IgD-negative memory B cell (primary cell): Measurements from ENCODE around the gene GSDME. TPM values are rescaled to one million over a fixed set of nuclear protein-coding genes. Genes with fewer than 3 reads are reported as not detected.

Experiments used
- H3K27ac Mint-ChIP-seq, 3 donors: one replicate each; pipeline ENCODE4 v1.8.0; 2020 to 2022; ENCODE audit warnings: mild to moderate bottlenecking in 3 of 3, mixed read lengths in 3 of 3, moderate library complexity in 1 of 3
- H3K27me3 Mint-ChIP-seq: one replicate; pipeline ENCODE4 v1.8.0; 2021; ENCODE audit warnings: mixed read lengths
- H3K36me3 Mint-ChIP-seq: one replicate; pipeline ENCODE4 v1.8.0; 2020; ENCODE audit warnings: mild to moderate bottlenecking, mixed read lengths
- H3K4me1 Mint-ChIP-seq, 3 donors: one replicate each; pipeline ENCODE4 v1.8.0; 2020 to 2022; ENCODE audit warnings: mixed read lengths in 3 of 3, mild to moderate bottlenecking in 1 of 3
- H3K4me3 Mint-ChIP-seq, 4 donors: one replicate each; pipeline ENCODE4 v1.8.0; 2020 to 2022; ENCODE audit warnings: mild to moderate bottlenecking in 4 of 4, mixed read lengths in 4 of 4, moderate library complexity in 3 of 4
- H3K9me3 Mint-ChIP-seq, 3 donors: one replicate each; pipeline ENCODE4 v1.8.0; 2020 to 2021; ENCODE audit warnings: mixed read lengths in 3 of 3, mild to moderate bottlenecking in 1 of 3
- polyA plus RNA-seq: library from polyadenylated mRNA; unstranded; fragments of 300-500 nt; fragmentation: Illumina TruSeq; gene quantifications from one replicate; pipeline ENCODE4 v1.2.3, GENCODE V29; 2021

GSDME gene
- polyA plus RNA-seq, 1 donor from 2014 or later, result 4.6 TPM

- no peaks in the 10 kb centered on the region for H3K9me3 Mint-ChIP-seq
- peaks cover 3% of the 10 kb centered on the region for H3K27me3 Mint-ChIP-seq
- H3K36me3 Mint-ChIP-seq, result peaks cover 4% of the 10 kb centered on the region
- H3K4me3 Mint-ChIP-seq, result peak overlapping the region in 1 of 4 donors; percentile 2
- peak overlapping the region in 2 of 3 donors; percentile 5 to 6 for H3K27ac Mint-ChIP-seq
- H3K4me1 Mint-ChIP-seq, result peaks cover 6 to 19% (median 11%) of the 10 kb centered on the region in 3 donors
Observed at GRCh38 chr7:24727154-24728120, 29.8 kb downstream of the GSDME start.

- peaks cover 17 to 36% (median 24%) of the 10 kb centered on the region in 3 donors for H3K4me1 Mint-ChIP-seq
- H3K27me3 Mint-ChIP-seq, result peaks cover 6% of the 10 kb centered on the region
Observed at GRCh38 chr7:24725554-24726241, 31.6 kb downstream of the GSDME start.

GRCh38 chr7:24724451-24725190, 32.6 kb downstream of the GSDME start:
- peaks cover 25 to 43% (median 30%) of the 10 kb centered on the region in 3 donors for H3K4me1 Mint-ChIP-seq
- peak overlapping the region in 1 of 3 donors; percentile 0 for H3K27ac Mint-ChIP-seq
- no peaks in the 10 kb centered on the region for H3K9me3 Mint-ChIP-seq
- peaks cover 2% of the 10 kb centered on the region for H3K36me3 Mint-ChIP-seq
- H3K4me3 Mint-ChIP-seq, result no peak overlapping the region
- H3K27me3 Mint-ChIP-seq, result peaks cover 7% of the 10 kb centered on the region

More at GRCh38 chr7:24725554-24726241, 31.6 kb downstream of the GSDME start:
- Mint-ChIP-seq H3K36me3 (peaks cover 2% of the 10 kb centered on the region), H3K27ac (no peak overlapping the region), H3K4me3 (peak overlapping the region in 1 of 4 donors; percentile 23), H3K9me3 (no peaks in the 10 kb centered on the region)

GRCh38 chr7:24723178-24723530, 34.1 kb downstream of the GSDME start:
- H3K27ac Mint-ChIP-seq, result no peak overlapping the region
- no peaks in the 10 kb centered on the region for H3K9me3 Mint-ChIP-seq
- H3K27me3 Mint-ChIP-seq, result peaks cover 4% of the 10 kb centered on the region
- peaks cover 34 to 58% (median 38%) of the 10 kb centered on the region in 3 donors for H3K4me1 Mint-ChIP-seq
- H3K4me3 Mint-ChIP-seq, result no peak overlapping the region
- peaks cover 2% of the 10 kb centered on the region for H3K36me3 Mint-ChIP-seq

GRCh38 chr7:24722386-24723177, 34.7 kb downstream of the GSDME start:
- H3K9me3 Mint-ChIP-seq, result no peaks in the 10 kb centered on the region
- peaks cover 4% of the 10 kb centered on the region for H3K27me3 Mint-ChIP-seq
- no peak overlapping the region for H3K4me3 Mint-ChIP-seq
- peak overlapping the region in 1 of 3 donors; percentile 24 for H3K27ac Mint-ChIP-seq
- peaks cover 38 to 63% (median 39%) of the 10 kb centered on the region in 3 donors for H3K4me1 Mint-ChIP-seq
- peaks cover 2% of the 10 kb centered on the region for H3K36me3 Mint-ChIP-seq

GRCh38 chr7:24721481-24722001, 35.7 kb downstream of the GSDME start:
- Mint-ChIP-seq H3K9me3 (no peaks in the 10 kb centered on the region), H3K27me3 (peaks cover 4% of the 10 kb centered on the region), H3K4me1 (peaks cover 31 to 61% (median 39%) of the 10 kb centered on the region in 3 donors), H3K27ac (peak overlapping the region in 2 of 3 donors; percentile 4 to 24), H3K36me3 (no peaks in the 10 kb centered on the region), H3K4me3 (peak overlapping the region in 3 of 4 donors; percentile 14 to 39 (median 18))

- peaks cover 9% of the 10 kb centered on the region for H3K27me3 Mint-ChIP-seq
- peaks cover 39 to 71% (median 46%) of the 10 kb centered on the region in 3 donors for H3K4me1 Mint-ChIP-seq
- no peaks in the 10 kb centered on the region for H3K9me3 Mint-ChIP-seq
- no peaks in the 10 kb centered on the region for H3K36me3 Mint-ChIP-seq
- H3K4me3 Mint-ChIP-seq, result peak overlapping the region in 2 of 4 donors; percentile 52 to 75
- peak overlapping the region; percentile 88 to 95 (median 91) for H3K27ac Mint-ChIP-seq
Observed at GRCh38 chr7:24720283-24720682, 37.0 kb downstream of the GSDME start.

GRCh38 chr7:24718977-24719491, 38.2 kb downstream of the GSDME start:
- peak overlapping the region; percentile 27 to 82 (median 72) for H3K4me3 Mint-ChIP-seq
- H3K27me3 Mint-ChIP-seq, result peaks cover 12% of the 10 kb centered on the region
- peak overlapping the region; percentile 88 to 95 (median 91) for H3K27ac Mint-ChIP-seq
- peaks cover 2% of the 10 kb centered on the region for H3K36me3 Mint-ChIP-seq
- no peaks in the 10 kb centered on the region for H3K9me3 Mint-ChIP-seq
- H3K4me1 Mint-ChIP-seq, result peaks cover 35 to 69% (median 50%) of the 10 kb centered on the region in 3 donors

- H3K27me3 Mint-ChIP-seq, result peaks cover 12% of the 10 kb centered on the region
- H3K36me3 Mint-ChIP-seq, result peaks cover 2% of the 10 kb centered on the region
- peaks cover 35 to 70% (median 50%) of the 10 kb centered on the region in 3 donors for H3K4me1 Mint-ChIP-seq
- peak overlapping the region; percentile 88 to 95 (median 91) for H3K27ac Mint-ChIP-seq
- peak overlapping the region; percentile 27 to 82 (median 74) for H3K4me3 Mint-ChIP-seq
- H3K9me3 Mint-ChIP-seq, result no peaks in the 10 kb centered on the region
Observed at GRCh38 chr7:24718431-24718831, 38.8 kb downstream of the GSDME start.

GRCh38 chr7:24717694-24718320, 39.5 kb downstream of the GSDME start:
- Mint-ChIP-seq H3K27ac (peak overlapping the region in 1 of 3 donors; percentile 88), H3K4me3 (peak overlapping the region in 3 of 4 donors; percentile 50 to 82 (median 79)), H3K4me1 (peaks cover 35 to 71% (median 48%) of the 10 kb centered on the region in 3 donors), H3K9me3 (no peaks in the 10 kb centered on the region), H3K27me3 (peaks cover 12% of the 10 kb centered on the region), H3K36me3 (peaks cover 2% of the 10 kb centered on the region)

- Mint-ChIP-seq H3K27ac (peak overlapping the region in 1 of 3 donors; percentile 88), H3K9me3 (no peaks in the 10 kb centered on the region), H3K27me3 (peaks cover 12% of the 10 kb centered on the region), H3K4me1 (peaks cover 35 to 67% (median 48%) of the 10 kb centered on the region in 3 donors), H3K36me3 (peaks cover 3% of the 10 kb centered on the region), H3K4me3 (peak overlapping the region in 2 of 4 donors; percentile 67 to 82)
Observed at GRCh38 chr7:24717247-24717622, 40.0 kb downstream of the GSDME start.

GRCh38 chr7:24716480-24717246, 40.6 kb downstream of the GSDME start:
- Mint-ChIP-seq H3K27me3 (peaks cover 12% of the 10 kb centered on the region), H3K27ac (peak overlapping the region in 1 of 3 donors; percentile 2), H3K4me3 (no peak overlapping the region), H3K4me1 (peaks cover 30 to 62% (median 44%) of the 10 kb centered on the region in 3 donors), H3K9me3 (no peaks in the 10 kb centered on the region), H3K36me3 (peaks cover 3% of the 10 kb centered on the region)
